MM.1S (cell line): ENCODE data around the gene FAF1.

Source experiments
- CTCF ChIP-seq: fragments of 300-600 bp; sonication (generic); IDR thresholded peaks from 2 replicates; pipeline ENCODE4 v1.5.1; 2016; ENCODE audit warnings: antibody characterized with exemption, low read length, mixed read lengths
- EZH2 ChIP-seq: fragments of 300-600 bp; sonication (generic); optimal IDR thresholded peaks from 2 replicates; pipeline ENCODE3; 2017; ENCODE audit warnings: low read depth, mild to moderate bottlenecking, antibody characterized with exemption, low read length, mixed read lengths
- EZH2phosphoT487 ChIP-seq: fragments of 300-600 bp; sonication (generic); IDR thresholded peaks from 2 replicates; pipeline ENCODE4 v1.6.1; 2018; ENCODE audit warnings: antibody characterized with exemption, low read length

DNA sequence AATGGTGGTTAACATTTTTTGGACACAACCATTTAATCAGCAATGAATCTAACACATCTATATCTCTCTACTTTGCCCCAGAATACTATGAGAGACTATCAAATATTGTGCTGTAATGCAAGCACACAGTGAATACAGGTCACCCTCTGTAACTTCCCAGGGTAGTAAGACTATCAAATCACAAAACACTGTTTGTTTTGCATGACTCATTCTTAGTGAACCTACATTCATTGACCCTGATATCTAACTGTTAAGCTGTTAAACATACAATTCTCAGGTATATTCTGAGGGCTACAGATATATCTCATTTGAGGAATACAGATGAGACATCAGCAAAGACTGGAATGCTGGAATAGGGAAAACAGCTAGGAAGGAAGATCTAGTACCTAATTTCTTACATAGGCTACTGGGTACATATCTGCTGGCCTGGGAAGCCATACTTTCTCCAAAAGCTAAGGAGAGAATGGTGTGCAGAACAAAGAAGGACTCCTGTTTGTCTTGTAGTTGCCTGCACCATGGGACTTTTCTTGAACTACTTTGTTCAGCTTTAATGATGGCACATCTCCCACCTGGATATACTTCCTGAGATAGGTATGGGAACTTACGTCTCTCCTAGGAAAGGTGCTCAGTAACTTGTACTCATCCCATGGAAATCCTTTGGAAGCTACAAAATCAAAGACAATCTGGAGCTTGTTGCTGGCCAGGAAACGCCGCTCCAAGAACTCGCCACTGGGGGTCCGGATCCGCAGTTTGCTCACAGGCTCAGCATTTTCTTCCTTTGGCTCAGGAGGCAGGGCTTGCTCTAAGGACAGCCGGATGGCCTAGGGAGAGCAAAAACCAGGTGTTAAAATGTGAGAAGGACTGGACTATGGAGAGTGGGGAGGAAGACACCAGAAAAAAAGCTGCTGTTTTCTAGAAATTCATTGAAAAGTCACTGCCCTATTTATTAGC, 484.9 kb downstream of the FAF1 start:
- no peak for TF ChIP-seq CTCF
- no peak for TF ChIP-seq EZH2
- no peak for TF ChIP-seq EZH2phosphoT487
